Left colon (tissue), 2 donors: ENCODE measurements around the gene TMCO6. TPM values are rescaled to one million over a fixed set of nuclear protein-coding genes. Genes with fewer than 3 reads are reported as not detected.
A peak's percentile ranks its signal among the peaks of the same experiment; 100 is the strongest.
"Not testable (repeated sequence)": the region's sequence is repeated elsewhere in the genome, so short reads cannot be mapped to it uniquely, and the experiment has no call there.

Experiments
- ATAC-seq: fragments of 200-7000 bp; cut with Tn5 transposase; one replicate; pipeline ENCODE4 v1.9.1; 2020; ENCODE audit warnings: mild to moderate bottlenecking, moderate library complexity
- DNase-seq, 2 donors: peaks; one replicate each; pipeline ENCODE4 v3.0.0-alpha.2; 2020
- intact Hi-C, 2 donors: fragments of 100-400 bp; cut with DNase I in 1 of 2; cut with micrococcal nuclease in 1 of 2; formaldehyde crosslinking; loops; one replicate each; pipeline versions ENCODE4 v1.11.2 to v1.14.0; 2022; cut with DNase I, micrococcal nuclease
- long read RNA-seq: library from polyadenylated mRNA; unstranded; transcript quantifications from one replicate; pipeline ENCODE4 v2.0.0, GENCODE V29; 2021
- total RNA-seq, 2 donors: library from RNA; stranded (reverse); fragmentation: NEBNext Ultra II Directional; extraction: Animal tissue kit (Norgen Biotek cat#: 25700); gene quantifications; one replicate each; pipeline ENCODE4 v1.2.1, GENCODE V29; 2021
- donor health status: DM: no; HTN: no; CAD: no.
- donor health status: DM: yes; HTN: yes; CAD: no.

Gene TMCO6
- 10 to 100 TPM; 11.4 to 16.1 TPM for total RNA-seq
- long read RNA-seq, partial matches to known transcripts, result 2 of 5 reads
- long read RNA-seq, other reads (novel, unspliced or antisense), result 1 of 5 reads

- DNase-seq (peak; percentile 98 to 99), ATAC-seq (peak; percentile 95)
- intact Hi-C loops, result loop anchor here (5.0 to 10.0 kb wide), 2 partner anchors 65 to 237 kb away; partner anchors contain the start of gene ANKHD1 (in 1 of the 2)
Measured at GRCh38 chr5:140639148-140639981, at the start of gene TMCO6. TMCO6 (plus strand) TSS chr5:140639451; CDS start chr5:140639528, 77 bp downstream.

- ATAC-seq, result no peak
- no peak for DNase-seq
- intact Hi-C loops, result no loop called here
Measured at GRCh38 chr5:140590861-140591260, 48.4 kb upstream of the TMCO6 start.

DNA sequence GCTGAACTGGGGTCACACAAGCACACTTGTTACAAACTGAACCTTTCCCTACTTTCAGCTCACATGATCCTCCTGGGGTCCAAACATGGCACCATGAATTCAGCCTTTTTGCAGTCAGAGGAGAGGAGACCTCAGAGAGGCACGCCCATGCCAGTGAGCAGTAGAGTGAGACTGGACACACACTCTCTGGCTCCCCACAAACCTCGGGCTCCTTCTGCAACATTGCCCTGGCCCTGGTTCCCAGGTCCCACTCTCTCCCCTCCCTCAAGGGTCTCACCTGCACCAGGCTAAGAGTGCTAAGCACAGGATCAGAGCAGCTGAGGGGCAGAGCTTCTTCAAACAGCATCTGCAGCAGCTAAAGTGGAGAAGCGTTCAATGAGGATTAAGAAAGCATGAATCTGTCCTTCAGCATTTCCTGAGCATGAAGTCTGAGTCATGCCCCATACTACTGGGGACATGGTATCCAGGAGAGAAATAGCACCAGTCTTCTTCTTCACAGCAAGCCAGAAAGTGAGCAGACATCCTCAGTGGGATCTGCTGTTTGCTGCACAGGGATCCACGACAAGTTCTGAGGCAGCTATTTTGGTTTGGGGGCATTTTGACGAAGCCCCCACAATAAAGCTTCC, 47.4 kb upstream of the TMCO6 start:
- ATAC-seq (no peak), DNase-seq (no peak)
- intact Hi-C loops, result no loop called here

DNA sequence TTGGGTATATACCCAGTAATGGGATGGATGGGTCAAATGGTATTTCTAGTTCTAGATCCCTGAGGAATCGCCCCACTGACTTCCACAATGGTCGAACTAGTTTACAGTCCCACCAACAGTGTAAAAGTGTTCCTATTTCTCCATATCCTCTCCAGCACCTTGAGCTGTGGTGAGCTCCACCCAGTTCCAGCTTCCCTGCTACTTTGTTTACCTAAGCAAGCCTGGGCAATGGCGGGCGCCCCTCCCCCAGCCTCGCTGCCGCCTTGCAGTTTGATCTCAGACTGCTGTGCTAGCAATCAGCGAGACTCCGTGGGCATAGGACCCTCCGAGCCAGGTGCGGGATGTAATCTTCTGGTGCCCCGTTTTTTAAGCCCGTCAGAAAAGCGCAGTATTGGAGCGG, 46.2 kb upstream of the TMCO6 start:
- ATAC-seq, result peak; percentile 64
- DNase-seq, result peak in 1 of 2 donors; percentile 40
- intact Hi-C loops, result not testable (repeated sequence)

DNA sequence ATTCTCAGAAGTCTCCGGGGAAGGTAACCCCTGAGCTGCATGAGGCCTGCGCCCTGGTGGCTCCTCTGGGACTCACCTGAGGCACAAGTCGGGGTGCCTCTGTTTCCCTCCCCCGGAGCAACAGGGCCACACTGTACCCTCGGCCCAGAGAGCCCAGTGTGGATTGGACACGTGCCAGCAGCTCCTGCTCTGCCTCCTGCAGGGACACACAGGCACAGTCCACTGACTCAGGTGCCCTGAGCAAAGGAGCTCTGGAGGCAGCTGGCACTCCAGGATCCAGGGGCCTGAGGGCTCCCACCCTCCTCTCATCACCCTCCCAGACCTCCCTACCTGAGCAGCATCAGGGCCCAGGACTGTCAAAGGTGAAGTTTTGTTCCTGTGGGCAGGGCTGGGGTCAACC, 45.1 kb upstream of the TMCO6 start:
- no peak for ATAC-seq
- no peak for DNase-seq
- intact Hi-C loops, result no loop called here

DNA sequence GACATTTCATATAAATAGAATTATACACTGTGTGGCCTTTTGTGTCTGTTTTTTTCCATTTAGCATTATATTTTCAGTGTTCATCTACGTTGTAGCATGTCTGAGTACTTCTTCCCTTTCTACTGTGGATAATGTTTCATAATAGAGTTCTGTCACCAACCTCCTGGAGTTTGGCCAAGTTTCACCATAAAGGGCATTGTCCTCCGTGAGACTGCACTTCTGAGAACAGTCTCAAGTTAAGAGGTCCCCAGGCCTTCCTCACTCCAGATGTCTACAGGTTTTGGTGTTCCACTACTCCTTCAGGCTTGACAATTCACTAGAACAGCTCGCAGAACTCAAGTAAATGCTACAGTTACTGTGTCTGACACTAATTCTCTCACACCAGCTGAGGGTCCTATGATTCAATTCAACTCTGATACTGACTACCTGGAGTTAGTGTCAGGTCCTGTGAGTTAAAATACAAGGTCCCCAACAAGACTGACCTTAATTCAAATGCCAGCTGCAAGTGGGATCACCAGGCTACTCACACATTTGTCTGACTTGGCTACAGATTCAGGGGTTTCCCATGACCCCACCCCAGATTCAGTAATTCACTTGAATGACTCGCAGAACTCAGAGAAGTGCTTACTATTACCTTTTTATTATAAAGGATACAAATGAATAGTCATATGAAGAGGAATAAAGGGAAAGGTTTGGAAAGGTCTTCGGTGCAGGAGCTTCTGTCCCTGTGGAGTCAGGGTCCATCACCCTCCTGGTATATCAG, 43.5 kb upstream of the TMCO6 start:
- ATAC-seq (peak; percentile 59), DNase-seq (no peak)
- intact Hi-C loops, result no loop called here

DNA sequence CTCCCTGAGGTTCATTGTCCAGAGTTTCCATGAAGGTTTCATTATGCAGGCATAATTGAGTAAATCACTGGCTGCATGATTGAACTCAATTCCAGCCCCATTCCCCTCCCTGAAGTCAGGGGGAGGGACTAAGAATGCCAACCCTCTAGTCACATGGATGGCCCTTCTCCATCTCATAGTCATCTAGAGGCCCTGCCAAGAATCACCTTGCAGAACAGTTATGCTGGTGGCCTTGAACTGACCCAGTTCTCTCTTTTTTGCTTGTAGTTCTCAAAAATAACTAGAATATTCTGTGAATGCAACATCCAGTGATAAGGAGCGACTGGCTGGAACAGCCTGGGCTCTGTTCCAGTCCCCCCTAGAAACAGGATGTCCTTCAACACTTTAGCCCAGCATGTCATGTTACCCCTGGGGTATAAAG, 42.9 kb upstream of the TMCO6 start:
- DNase-seq, result no peak
- peak; percentile 40 for ATAC-seq
- intact Hi-C loops, result no loop called here

GRCh38 chr5:140598836-140599235, 40.4 kb upstream of the TMCO6 start:
- intact Hi-C loops, result no loop called here
- DNase-seq (no peak), ATAC-seq (no peak)

- ATAC-seq (peak; percentile 83), DNase-seq (no peak)
- intact Hi-C loops, result no loop called here
Measured at GRCh38 chr5:140600096-140600495, 39.2 kb upstream of the TMCO6 start.

DNA sequence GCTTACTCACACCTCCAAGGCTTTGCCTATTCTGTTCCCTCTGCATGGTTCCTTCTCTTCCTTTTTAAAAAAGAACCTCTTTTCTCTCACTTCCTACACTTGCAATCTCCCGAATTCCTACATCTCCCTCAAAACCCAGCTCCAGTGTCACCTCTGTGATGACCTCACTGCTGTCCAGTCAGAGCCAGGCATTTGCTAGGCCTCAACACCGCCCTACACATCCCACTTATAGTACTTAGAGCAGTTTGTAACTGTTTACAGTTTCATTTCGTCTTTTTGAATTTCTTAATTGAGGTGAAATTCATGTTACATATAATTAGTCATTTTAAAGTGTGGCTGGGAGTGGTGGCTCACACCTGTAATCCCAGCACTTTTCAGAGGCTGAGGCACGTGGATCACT, 37.1 kb upstream of the TMCO6 start:
- intact Hi-C loops, result no loop called here
- DNase-seq (no peak), ATAC-seq (no peak)

GRCh38 chr5:140603446-140603698, 35.9 kb upstream of the TMCO6 start:
- intact Hi-C loops, ATAC-seq, DNase-seq: not testable (repeated sequence)

DNA sequence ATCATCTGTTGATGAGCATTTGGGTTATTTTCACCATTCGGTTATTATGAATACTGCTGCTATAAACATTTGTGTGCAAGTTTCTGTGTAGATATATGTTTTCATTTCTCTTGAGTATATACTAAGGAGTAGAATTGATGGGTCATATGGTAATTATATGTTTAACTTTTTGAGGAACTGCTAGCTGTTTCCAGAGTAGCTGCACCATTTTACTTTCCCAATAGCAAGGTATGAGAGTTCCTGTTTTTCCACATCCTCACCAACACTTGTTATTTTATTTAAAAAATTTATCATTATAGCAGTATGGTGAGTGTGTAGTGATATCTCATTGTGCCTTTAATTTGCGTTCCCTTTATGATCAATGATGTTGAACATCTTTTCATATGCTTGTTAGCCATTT, 35.5 kb upstream of the TMCO6 start:
- ATAC-seq (no peak), DNase-seq (no peak)
- intact Hi-C loops, result no loop called here

DNA sequence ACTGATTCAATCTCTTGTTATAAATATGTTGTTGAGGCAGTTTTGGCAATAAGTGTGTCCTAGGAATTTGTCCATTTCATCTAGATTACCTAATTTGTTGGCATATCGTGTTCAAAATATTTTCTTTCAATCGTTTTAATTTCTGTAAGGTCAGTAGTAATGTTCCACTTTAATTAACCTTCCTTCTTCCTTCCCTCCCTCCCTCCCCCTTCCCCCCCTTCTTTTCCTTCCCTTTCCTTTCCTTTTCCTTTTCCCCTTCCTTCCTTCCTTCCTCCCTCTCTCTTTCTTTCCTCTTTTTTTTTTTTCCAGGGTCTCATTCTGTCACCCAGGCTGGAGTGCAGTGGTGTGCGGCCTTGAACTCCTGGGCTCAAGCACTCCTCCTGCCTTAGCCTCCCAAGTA, 33.4 kb upstream of the TMCO6 start:
- no peak for DNase-seq
- intact Hi-C loops, result no loop called here
- ATAC-seq, result no peak

- intact Hi-C loops, result no loop called here
- no peak for ATAC-seq
Measured at GRCh38 chr5:140607031-140607430, 32.2 kb upstream of the TMCO6 start.

DNA sequence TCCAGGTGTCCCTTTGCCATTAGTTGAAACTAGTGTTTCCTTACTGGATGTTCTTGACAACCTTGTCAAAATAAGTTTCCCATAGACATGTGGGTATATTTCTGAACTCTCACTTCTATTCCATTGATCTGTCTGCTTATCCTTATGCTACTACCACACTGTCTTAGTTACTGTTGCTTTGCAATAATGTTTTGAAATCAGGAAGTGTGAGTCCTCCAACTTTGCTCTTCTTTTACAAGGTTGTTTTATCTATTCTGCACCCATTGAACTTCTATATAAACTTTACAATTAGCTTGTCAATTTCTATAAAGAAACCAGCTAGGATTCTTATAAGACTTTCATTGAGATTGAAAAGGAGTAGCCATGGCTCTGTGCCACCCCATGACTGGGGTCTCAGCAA, 30.5 kb upstream of the TMCO6 start:
- peak; percentile 71 for ATAC-seq
- intact Hi-C loops, result no loop called here

More at GRCh38 chr5:140607031-140607430, 32.2 kb upstream of the TMCO6 start:
- DNase-seq, result no peak

GRCh38 chr5:140609126-140609525, 30.1 kb upstream of the TMCO6 start:
- ATAC-seq (peak; percentile 94), DNase-seq (peak; percentile 74 to 89)
- intact Hi-C loops, result no loop called here

More for the DNA sequence above, 30.5 kb upstream of the TMCO6 start:
- no peak for DNase-seq

- intact Hi-C loops, result no loop called here
Measured at GRCh38 chr5:140611020-140611521, 28.2 kb upstream of the TMCO6 start.

DNA sequence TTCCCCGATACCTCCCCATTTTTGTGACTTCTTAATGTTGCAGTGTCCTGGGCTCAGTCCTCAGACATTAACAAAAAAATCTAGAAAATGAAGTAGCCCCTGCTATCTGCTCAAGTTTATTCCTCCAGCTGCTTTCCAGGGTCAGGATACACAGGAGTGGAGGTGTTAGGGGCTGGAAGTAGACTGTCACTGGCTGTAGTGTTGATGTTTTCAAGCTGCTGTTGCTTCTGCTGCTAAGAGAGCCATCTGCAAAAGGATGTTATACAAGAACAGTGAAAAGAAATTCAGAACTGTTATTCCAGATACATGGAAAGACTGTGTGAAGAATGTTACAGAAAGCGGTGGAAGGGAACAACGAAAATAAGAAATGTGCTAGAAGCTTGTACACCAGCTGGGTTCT, 16.9 kb upstream of the TMCO6 start:
- ATAC-seq, result no peak
- no peak for DNase-seq
- intact Hi-C loops, result no loop called here

More at GRCh38 chr5:140611020-140611521, 28.2 kb upstream of the TMCO6 start:
- ATAC-seq (no peak), DNase-seq (no peak)

- not testable (repeated sequence) for ATAC-seq
Measured at GRCh38 chr5:140623061-140623460, 16.2 kb upstream of the TMCO6 start.

More at GRCh38 chr5:140623061-140623460, 16.2 kb upstream of the TMCO6 start:
- intact Hi-C loops, DNase-seq: not testable (repeated sequence)
